GM10248 (cell line): ENCODE results near the gene SMIM5.

Experiments used
- CTCF ChIA-PET: fragments of 300-600 bp; sonication (Branson Sonifier 250); formaldehyde crosslinking; extraction: SDS; loops from one replicate; lab custom pipeline; 2021; ENCODE audit warnings: antibody characterized with exemption; lab: Yijun Ruan, JAX
- POLR2A ChIA-PET: fragments of 350-650 bp; sonication (Branson Sonifier 250); formaldehyde crosslinking; extraction: SDS; loops from one replicate; lab custom pipeline; 2020; ENCODE audit warnings: antibody characterized with exemption; lab: Yijun Ruan, JAX
- DNase-seq: peaks from one replicate; pipeline ENCODE4 v3.0.0; 2012; ENCODE audit errors: extremely low spot score
- CTCF ChIP-seq: IDR thresholded peaks from 2 replicates; pipeline ENCODE4 v1.5.1; 2012; ENCODE audit warnings: mild to moderate bottlenecking, low read depth; ENCODE audit errors: extremely low read depth, missing control alignments, control extremely low read depth

Gene SMIM5

GRCh38 chr17:75647921-75648320, 14.7 kb downstream of the SMIM5 start:
- POLR2A ChIA-PET = no interaction called here

GRCh38 chr17:75649687-75650086, 16.5 kb downstream of the SMIM5 start:
- CTCF ChIA-PET = interaction anchor here (1.2 to 23.7 kb wide), 7 partner anchors 12 to 115 kb away, joined by 3 to 463 read pairs (median 8); partner anchors contain the start of genes GALK1 and SMIM5
- no peak for TF ChIP-seq CTCF
- POLR2A ChIA-PET = no interaction called here
- DNase-seq = no peak

More at GRCh38 chr17:75647921-75648320, 14.7 kb downstream of the SMIM5 start:
- CTCF ChIA-PET = interaction anchor here (1.0 to 29.8 kb wide), 4 partner anchors 10 to 101 kb away, joined by 4 to 856 read pairs (median 234); partner anchors contain the start of genes RECQL5, SAP30BP and SMIM5
- DNase-seq = no peak
- no peak for TF ChIP-seq CTCF

- CTCF ChIA-PET = interaction anchor here (0.9 to 23.7 kb wide), 7 partner anchors 9 to 210 kb away, joined by 3 to 463 read pairs (median 10); partner anchors contain the start of gene SMIM5
- TF ChIP-seq CTCF = no peak
- DNase-seq = no peak
- POLR2A ChIA-PET = no interaction called here
These were observed 17.6 kb downstream of the SMIM5 start for GRCh38 chr17:75650874-75651273.

- POLR2A ChIA-PET = no interaction called here
- CTCF ChIA-PET = interaction anchor here (1.2 to 23.7 kb wide), 13 partner anchors 9 to 211 kb away, joined by 3 to 463 read pairs (median 6); partner anchors contain the start of genes GALK1, RECQL5, SAP30BP and SMIM5
- no peak for TF ChIP-seq CTCF
- no peak for DNase-seq
These were observed 19.1 kb downstream of the SMIM5 start for GRCh38 chr17:75652341-75652740.

GRCh38 chr17:75652934-75653549, 19.8 kb downstream of the SMIM5 start:
- ChIA-PET CTCF (interaction anchor here (0.8 to 23.7 kb wide), 10 partner anchors 8 to 112 kb away, joined by 3 to 463 read pairs (median 12); partner anchors contain the start of genes GALK1, RECQL5, SAP30BP and SMIM5), POLR2A (no interaction called here)
- peak; percentile 58 for DNase-seq
- TF ChIP-seq CTCF = peak; percentile 69

GRCh38 chr17:75654176-75654575, 20.9 kb downstream of the SMIM5 start:
- ChIA-PET CTCF (interaction anchor here (0.7 to 23.7 kb wide), 11 partner anchors 8 to 207 kb away, joined by 3 to 463 read pairs (median 12); partner anchors contain the start of genes RECQL5, SAP30BP and SMIM5), POLR2A (no interaction called here)
- DNase-seq = no peak
- no peak for TF ChIP-seq CTCF
